Mesendoderm (in vitro differentiated cells): ENCODE data around the gene RTTN.

Source experiments
- DNase-seq: peaks from one replicate; pipeline ENCODE4 v3.0.0; 2013
- H2AK5ac ChIP-seq: 2 replicates; pipeline ENCODE4 v1.6.1; 2013; ENCODE audit warnings: low read length, inconsistent platforms
- H2BK120ac ChIP-seq: 2 replicates; pipeline ENCODE4 v1.6.1; 2013; ENCODE audit warnings: low read depth, mild to moderate bottlenecking, low read length, moderate library complexity, mixed read lengths
- H2BK15ac ChIP-seq: replicated peaks from 2 replicates; pipeline ENCODE4 v1.6.1; 2013; ENCODE audit warnings: low read depth, mild to moderate bottlenecking, moderate library complexity
- H2BK5ac ChIP-seq: 2 replicates; pipeline ENCODE4 v1.6.1; 2013; ENCODE audit warnings: low read length, inconsistent platforms
- H3K18ac ChIP-seq: 2 replicates; pipeline ENCODE4 v1.6.1; 2013; ENCODE audit warnings: mild to moderate bottlenecking, low read length, mixed read lengths
- H3K23ac ChIP-seq: one replicate; pipeline ENCODE4 v1.6.1; 2013; ENCODE audit warnings: low read length
- H3K27ac ChIP-seq: 2 replicates; pipeline ENCODE4 v1.5.1; 2013; ENCODE audit warnings: low read depth, mild to moderate bottlenecking, inconsistent platforms, low read length, moderate library complexity
- H3K27me3 ChIP-seq: 2 replicates; pipeline ENCODE4 v1.6.1; 2013; ENCODE audit warnings: low read length, control low read depth, mild to moderate bottlenecking, inconsistent platforms; ENCODE audit not compliant: insufficient read depth, poor library complexity
- H3K36me3 ChIP-seq: 2 replicates; pipeline ENCODE4 v1.6.1; 2013; ENCODE audit warnings: low read length, inconsistent platforms; ENCODE audit not compliant: control insufficient read depth, insufficient read depth
- H3K4ac ChIP-seq: one replicate; pipeline ENCODE4 v1.6.1; 2013; ENCODE audit warnings: low read depth, mild to moderate bottlenecking, low read length, moderate library complexity
- H3K4me1 ChIP-seq: 2 replicates; pipeline ENCODE4 v1.6.1; 2013; ENCODE audit warnings: low read depth, low read length, inconsistent platforms; ENCODE audit not compliant: control insufficient read depth
- H3K4me2 ChIP-seq: 2 replicates; pipeline ENCODE4 v1.6.1; 2013; ENCODE audit warnings: low read length
- H3K4me3 ChIP-seq: 2 replicates; pipeline ENCODE4 v1.5.1; 2013; ENCODE audit warnings: mild to moderate bottlenecking, low read length
- H3K56ac ChIP-seq: one replicate; pipeline ENCODE4 v1.6.1; 2013; ENCODE audit warnings: low read length
- H3K79me1 ChIP-seq: 2 replicates; pipeline ENCODE4 v1.6.1; 2013; ENCODE audit warnings: low read length, inconsistent platforms
- H3K79me2 ChIP-seq: 2 replicates; pipeline ENCODE4 v1.6.1; 2013; ENCODE audit warnings: mild to moderate bottlenecking, low read length; ENCODE audit not compliant: control insufficient read depth, insufficient read depth
- H3K9ac ChIP-seq: 2 replicates; pipeline ENCODE4 v1.6.1; 2013; ENCODE audit warnings: low read length, inconsistent platforms
- H4K5ac ChIP-seq: one replicate; pipeline ENCODE4 v1.6.1; 2013; ENCODE audit warnings: low read length
- H4K8ac ChIP-seq: one replicate; pipeline ENCODE4 v1.6.1; 2013; ENCODE audit warnings: low read depth, mild to moderate bottlenecking, control low read depth, low read length, moderate library complexity
- WGBS: extraction: QIAGEN DNeasy Blood & Tissue Kit; methylation state at CpG from one replicate; pipeline ENCODE4 v1.1.7; 2013; ENCODE audit warnings: low lambda C conversion rate, missing lambda C conversion rate; ENCODE audit not compliant: insufficient coverage; ENCODE audit errors: extremely low coverage; 5-methylcytosine and 5-hydroxymethylcytosine counted together

Gene RTTN

GRCh38 chr18:69954719-69955480 lies 250.6 kb downstream of the RTTN start:
- H3K4me3 ChIP-seq, result no peak overlapping the region
- H2BK15ac ChIP-seq, result no peak overlapping the region
- no peak overlapping the region for H3K18ac ChIP-seq
- H4K5ac ChIP-seq, result no peak overlapping the region
- H3K4me2 ChIP-seq, result no peak overlapping the region
- H3K36me3 ChIP-seq, result no peaks in the 10 kb centered on the region
- H3K79me2 ChIP-seq, result no peaks in the 10 kb centered on the region
- H3K23ac ChIP-seq, result no peak overlapping the region
- H4K8ac ChIP-seq, result no peak overlapping the region
- H3K27ac ChIP-seq, result no peak overlapping the region
- no peak overlapping the region for H3K9ac ChIP-seq
- H3K79me1 ChIP-seq, result no peaks in the 10 kb centered on the region
- H2BK5ac ChIP-seq, result no peak overlapping the region
- no CpG with 5 or more reads among the region's 5 CpGs for WGBS
- H3K27me3 ChIP-seq, result no peaks in the 10 kb centered on the region
- H3K4ac ChIP-seq, result no peak overlapping the region
- H2BK120ac ChIP-seq, result no peak overlapping the region
- H3K4me1 ChIP-seq, result peaks cover 3% of the 10 kb centered on the region
- DNase-seq, result no peak
- no peak overlapping the region for H3K56ac ChIP-seq
- no peak overlapping the region for H2AK5ac ChIP-seq

- Histone ChIP-seq H3K27me3 (no peaks in the 10 kb centered on the region), H3K18ac (no peak overlapping the region), H2BK5ac (no peak overlapping the region), H2BK15ac (no peak overlapping the region), H3K4ac (no peak overlapping the region), H3K4me2 (no peak overlapping the region), H3K9ac (no peak overlapping the region), H2BK120ac (no peak overlapping the region), H3K27ac (no peak overlapping the region), H3K4me3 (no peak overlapping the region), H4K5ac (no peak overlapping the region), H3K56ac (no peak overlapping the region), H3K23ac (no peak overlapping the region), H3K36me3 (no peaks in the 10 kb centered on the region), H3K79me2 (no peaks in the 10 kb centered on the region), H3K79me1 (no peaks in the 10 kb centered on the region), H2AK5ac (no peak overlapping the region), H3K4me1 (peaks cover 3% of the 10 kb centered on the region), H4K8ac (no peak overlapping the region)
- DNase-seq, result no peak
- WGBS, result no CpG with 5 or more reads among the region's 2 CpGs
These were observed 252.3 kb downstream of the RTTN start for GRCh38 chr18:69953191-69953590.
